NB4 (cell line): ENCODE measurements around the gene CXADR.

Experiments
- MYC ChIP-seq: IDR thresholded peaks from 2 replicates; pipeline ENCODE4 v1.6.1; 2011; ENCODE audit warnings: low read depth, low read length
- TF ChIP-seq, protein P1 (sequence below): IDR thresholded peaks from 2 replicates; pipeline ENCODE4 v1.6.1; 2011; ENCODE audit warnings: low read depth, low read length
- TF ChIP-seq, protein P2 (sequence below): IDR thresholded peaks from one replicate; pipeline ENCODE4 v1.5.1; 2012; ENCODE audit warnings: low read depth, low read length

DNA sequence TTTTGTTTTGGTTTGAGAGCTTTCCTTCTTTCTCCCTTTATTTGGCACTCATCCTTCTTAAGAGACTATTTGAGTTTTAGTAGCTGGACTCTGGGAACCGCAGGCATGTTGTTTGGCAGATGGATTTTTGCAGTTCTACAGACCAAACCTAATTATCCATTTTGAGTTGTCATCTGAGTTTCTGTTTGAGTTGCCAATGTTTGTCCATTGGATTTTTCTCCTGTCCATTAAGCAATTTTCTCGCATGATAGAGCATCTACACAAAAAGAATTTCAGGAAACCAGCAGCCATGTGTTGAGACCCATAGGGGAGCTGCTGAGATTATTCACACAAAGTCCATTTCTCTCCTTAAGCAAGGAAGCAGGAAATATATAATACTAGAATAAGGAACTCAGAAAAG lies 17.2 kb upstream of the CXADR start:
- TF ChIP-seq, protein P1, sequence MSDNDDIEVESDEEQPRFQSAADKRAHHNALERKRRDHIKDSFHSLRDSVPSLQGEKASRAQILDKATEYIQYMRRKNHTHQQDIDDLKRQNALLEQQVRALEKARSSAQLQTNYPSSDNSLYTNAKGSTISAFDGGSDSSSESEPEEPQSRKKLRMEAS, result no peak
- TF ChIP-seq, protein P2, sequence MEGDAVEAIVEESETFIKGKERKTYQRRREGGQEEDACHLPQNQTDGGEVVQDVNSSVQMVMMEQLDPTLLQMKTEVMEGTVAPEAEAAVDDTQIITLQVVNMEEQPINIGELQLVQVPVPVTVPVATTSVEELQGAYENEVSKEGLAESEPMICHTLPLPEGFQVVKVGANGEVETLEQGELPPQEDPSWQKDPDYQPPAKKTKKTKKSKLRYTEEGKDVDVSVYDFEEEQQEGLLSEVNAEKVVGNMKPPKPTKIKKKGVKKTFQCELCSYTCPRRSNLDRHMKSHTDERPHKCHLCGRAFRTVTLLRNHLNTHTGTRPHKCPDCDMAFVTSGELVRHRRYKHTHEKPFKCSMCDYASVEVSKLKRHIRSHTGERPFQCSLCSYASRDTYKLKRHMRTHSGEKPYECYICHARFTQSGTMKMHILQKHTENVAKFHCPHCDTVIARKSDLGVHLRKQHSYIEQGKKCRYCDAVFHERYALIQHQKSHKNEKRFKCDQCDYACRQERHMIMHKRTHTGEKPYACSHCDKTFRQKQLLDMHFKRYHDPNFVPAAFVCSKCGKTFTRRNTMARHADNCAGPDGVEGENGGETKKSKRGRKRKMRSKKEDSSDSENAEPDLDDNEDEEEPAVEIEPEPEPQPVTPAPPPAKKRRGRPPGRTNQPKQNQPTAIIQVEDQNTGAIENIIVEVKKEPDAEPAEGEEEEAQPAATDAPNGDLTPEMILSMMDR, result no peak
- no peak for TF ChIP-seq MYC
